HG02970 (cell line): ENCODE measurements around the gene SULT1B1.

Experiments
- ATAC-seq: cut with Tn5 transposase; IDR thresholded peaks from one replicate; pipeline ENCODE4 v1.9.1; 2021; ENCODE audit warnings: mild to moderate bottlenecking, moderate library complexity, moderate number of reproducible peaks; ENCODE audit not compliant: unreplicated experiment, low FRiP score

Gene SULT1B1

DNA sequence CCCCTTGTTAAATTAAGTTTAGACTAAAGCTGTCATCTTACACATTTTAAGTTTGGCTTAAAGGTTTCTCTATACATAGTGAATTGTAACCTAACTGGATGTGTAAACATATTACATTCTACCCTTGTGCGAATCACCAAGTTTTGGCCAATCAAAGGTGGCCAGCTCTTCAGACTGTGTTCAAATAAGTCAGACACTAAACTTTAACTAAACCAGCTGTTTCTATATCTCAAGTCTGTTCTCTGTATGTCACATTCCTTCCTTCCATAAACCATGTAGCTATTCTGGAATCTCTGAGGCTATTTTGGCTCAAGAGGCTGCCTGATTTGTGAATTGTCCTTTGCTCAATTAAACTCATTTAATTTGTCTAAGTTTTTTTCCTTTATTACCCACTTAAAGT lies 6.7 kb downstream of the SULT1B1 start:
- ATAC-seq, result no peak

DNA sequence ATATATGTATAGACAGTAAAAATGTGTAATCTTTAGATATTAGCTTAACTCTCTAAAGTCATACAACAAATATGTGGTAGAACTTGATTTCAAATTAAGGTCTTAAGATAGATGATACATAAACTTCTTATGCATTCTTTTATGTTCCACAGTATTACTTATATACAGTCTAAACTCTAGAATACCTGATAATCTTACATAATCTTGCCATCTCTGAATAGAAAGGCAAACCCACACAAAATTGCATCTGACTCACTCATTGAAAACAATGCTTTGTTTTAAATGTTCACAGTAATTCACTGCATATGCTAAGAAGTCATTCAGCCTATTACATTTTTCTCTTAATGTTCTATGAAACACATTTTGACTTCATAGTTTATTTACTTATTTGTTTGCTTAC lies 10.1 kb downstream of the SULT1B1 start:
- ATAC-seq, result no peak

DNA sequence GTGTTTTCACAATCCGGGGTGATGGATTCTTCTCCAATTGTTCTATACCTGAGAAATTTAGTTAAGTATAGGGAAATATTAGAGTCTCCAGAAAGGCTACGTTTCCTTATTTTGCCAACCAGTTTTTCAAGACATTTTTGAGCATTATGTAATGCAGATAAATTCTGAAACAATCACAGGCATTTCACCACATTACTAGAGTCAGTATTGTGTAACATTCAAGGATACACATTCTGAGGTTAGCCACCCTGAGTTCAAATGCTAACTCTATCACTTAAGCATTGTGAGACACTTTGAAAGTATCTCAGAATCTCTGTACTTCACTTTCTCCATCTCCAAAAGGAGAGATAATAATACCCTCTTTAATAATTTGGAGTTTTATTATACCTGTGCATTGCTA lies 10.6 kb downstream of the SULT1B1 start:
- no peak for ATAC-seq

DNA sequence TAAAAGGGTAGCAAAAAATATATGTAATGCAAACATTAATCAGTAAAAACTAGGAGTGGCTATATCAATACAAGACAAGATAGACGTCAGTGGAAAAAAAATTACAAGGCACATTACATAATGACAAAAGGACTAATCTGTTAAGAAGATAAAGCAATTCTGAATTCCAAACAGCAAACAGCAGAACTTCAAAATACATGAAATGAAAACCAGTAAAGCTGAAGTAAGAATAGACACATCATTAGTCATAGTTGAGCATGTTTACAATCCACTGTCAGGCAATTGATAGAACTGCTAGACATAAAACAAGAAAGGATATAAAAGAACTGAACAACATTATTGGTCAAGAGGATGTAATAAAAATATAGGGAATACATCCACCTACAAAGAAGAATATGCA lies 12.2 kb downstream of the SULT1B1 start:
- no peak for ATAC-seq

DNA sequence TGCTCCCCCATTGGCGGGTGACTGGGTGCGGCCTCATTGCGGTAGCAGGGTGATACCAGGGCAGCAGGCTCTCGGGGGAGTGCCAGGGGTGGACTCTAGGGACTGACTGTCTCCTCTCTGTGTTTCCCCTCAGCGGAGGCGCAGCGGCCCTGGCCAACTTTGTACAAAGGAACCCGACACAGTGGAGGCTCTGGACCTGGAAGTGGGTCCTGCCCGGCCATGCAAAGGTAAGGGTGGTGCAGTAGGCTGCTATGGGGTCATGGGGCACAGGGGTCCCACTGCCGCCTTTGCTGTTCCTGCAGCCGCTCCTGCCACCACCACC lies 16.3 kb downstream of the SULT1B1 start:
- no peak for ATAC-seq

DNA sequence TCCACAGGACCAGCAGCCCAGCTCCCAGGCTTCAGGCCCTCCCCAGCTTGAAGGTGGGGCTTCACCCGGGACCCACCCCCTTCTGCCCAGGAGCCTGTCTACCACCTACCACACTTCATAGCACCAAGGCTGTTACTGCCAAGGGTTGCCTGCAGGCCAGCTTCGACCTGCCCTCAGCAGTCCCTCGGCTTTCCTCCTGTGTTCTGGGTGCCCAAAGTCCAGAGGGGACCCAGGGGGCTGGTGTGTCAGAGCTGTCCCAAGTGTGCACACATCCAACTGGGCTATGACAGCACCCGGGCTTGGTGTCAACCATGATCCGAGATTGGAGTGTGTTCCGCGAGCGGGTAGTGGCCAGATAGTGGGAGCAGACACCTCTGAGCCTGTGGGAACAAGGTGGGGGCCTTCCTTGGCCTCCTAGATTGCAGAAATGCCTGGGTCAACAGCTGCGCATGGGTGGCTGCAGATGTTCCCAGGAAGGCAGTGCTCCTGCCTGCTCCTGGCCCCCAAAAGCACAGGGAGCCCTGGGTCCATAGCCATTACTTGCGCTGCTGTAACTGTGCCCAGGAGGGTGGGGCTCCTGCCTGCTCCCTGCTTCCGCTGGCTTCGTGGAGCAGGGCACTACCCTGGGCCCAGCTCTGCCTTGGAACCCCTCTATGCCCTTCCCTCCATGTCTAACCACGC lies 16.8 kb downstream of the SULT1B1 start:
- ATAC-seq, result no peak

DNA sequence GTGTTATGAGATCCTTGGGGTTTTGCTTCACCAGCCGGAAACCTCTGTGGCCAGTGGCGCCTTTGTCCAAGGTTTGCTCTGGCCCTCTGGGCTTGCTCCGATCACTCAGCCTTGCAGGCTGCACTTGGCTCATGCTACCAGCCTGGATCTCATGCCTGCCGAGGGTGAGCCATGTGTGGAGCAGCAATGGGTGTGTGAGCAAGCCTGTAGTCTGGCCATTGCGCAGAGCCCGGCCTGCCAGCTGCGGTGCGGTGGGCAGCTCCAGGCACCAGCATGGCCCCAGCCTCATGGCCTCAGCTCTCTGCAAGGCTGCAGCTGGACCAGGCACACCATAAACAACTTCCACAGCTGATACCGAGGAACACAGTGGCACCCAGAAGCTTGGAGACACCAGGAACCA lies 17.8 kb downstream of the SULT1B1 start:
- no peak for ATAC-seq

DNA sequence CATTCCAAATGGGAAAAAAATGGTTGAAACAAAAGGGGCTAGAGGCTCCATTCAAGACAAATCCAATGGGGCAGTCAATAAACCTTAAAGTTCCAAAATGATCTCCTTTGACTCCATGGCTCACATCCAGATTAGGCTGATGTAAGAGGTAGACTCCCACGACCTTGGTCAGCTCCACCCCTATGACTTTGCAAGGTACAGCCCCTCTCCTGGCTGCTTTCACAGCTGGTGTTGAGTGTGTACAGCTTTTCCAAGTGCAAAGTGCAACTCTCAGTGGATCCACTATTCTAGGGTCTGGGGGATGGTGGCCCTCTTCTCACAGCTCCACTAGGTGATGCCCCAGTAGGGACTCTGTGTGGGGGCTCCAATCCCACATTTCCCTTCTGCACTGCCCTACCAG lies 21.5 kb downstream of the SULT1B1 start:
- no peak for ATAC-seq

DNA sequence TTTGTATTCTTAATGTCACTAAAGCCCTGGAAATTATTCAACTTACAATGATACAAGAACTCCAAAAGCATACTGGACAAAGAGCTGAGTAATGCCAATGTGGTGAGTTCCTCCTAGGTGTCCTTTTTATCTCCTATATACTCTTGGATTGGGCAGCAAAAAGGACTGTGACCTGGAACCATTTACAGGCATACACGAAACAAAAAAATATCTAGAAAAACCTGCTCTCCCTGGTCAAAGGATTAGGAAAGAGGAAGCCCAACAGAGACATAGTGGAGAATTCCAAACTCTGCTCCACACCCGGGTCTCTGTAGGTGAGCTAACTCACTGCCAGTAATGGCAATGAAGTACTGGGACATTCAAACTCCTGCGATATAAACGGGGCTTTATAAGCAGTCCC lies 25.3 kb downstream of the SULT1B1 start:
- no peak for ATAC-seq

DNA sequence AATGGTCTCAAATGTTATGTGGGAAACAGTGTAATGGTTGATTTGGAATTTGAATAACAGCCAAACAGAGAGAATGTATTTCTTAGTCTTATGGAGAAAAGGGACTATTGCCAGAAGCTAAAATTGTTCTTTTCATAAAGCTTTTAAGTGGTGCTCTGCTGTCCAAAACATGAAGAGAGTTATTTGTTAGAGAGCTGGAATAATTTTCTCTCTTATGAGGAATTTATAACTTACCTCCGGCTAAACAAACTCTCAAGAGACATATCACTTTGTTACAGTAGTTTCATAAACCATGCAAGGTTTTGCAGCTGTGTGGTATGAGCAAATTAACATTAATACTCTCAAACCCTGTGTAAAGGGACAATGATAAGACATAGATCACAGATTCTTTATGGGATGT lies 28.6 kb downstream of the SULT1B1 start:
- ATAC-seq, result no peak

DNA sequence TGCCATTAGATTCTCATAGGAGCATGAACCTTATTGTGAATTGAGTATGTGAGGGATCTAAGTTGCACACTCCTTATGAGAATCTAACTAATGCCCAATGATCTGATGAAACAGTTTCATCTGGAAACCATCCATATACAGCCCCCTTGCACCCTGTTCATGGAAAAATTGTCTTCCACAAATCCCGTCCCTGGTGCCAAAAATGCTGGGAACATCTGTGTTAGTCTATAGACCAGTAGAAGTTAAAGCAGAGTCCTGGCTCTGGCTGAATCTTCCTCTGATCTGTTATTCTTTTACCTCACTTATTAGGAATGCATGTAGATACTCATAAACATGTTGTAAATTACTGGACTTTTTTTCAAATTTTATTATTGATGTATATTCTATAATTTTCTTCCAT lies 29.2 kb downstream of the SULT1B1 start:
- no peak for ATAC-seq

DNA sequence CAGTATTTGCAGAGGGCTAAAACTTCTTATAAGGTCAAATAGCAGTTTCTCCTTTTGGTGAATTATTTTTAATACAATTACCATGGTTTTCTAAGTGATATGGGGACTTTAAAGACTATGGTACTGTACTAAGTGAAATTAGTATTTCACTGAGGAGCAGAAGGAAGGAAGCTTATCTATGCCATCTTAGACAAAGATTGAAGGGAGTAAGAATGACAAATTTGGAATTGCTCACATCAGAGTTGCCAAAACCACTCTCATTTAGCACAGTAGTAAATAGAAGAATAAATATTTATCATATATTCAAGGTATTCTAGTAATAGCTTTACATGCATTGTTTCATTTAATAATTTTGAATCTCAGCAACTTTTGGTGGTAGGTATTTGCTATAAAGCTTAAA lies 30.4 kb downstream of the SULT1B1 start:
- no peak for ATAC-seq

DNA sequence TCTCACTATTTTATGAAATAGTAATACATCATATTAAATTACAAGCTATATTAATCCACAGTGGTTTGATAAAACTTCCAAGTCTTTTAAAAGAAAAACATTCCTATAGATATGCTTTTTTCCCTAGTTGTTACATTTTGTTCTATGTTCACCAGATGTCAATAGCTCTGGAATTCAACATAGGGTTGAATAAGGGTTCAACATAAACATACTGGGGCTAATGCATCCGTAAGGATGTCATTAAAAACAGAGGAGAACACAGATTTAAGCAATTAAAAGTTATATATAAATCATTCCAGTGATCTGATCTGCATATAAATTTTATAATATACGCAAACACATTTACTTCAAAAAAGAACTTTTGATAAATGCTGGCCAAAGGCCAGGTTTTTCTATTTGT lies 32.5 kb downstream of the SULT1B1 start:
- no peak for ATAC-seq

DNA sequence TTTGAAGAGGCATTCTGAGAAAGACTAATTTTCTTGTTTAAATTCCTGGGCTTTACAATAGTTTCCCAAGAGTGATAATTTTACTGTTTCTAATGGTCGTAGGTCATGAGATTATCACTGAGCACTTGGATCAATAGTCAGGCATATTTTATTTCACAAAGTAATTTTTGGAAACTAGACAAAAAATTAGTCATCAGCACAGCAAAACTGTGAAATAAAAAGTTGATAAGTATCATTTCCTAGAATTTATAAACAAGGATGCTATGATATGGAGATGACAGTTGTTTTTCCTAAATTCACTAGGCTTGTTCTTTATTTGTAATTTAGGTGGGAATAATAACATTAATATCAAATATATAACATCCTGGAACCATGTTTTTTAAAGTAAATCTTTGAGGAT lies 33.0 kb downstream of the SULT1B1 start:
- no peak for ATAC-seq

DNA sequence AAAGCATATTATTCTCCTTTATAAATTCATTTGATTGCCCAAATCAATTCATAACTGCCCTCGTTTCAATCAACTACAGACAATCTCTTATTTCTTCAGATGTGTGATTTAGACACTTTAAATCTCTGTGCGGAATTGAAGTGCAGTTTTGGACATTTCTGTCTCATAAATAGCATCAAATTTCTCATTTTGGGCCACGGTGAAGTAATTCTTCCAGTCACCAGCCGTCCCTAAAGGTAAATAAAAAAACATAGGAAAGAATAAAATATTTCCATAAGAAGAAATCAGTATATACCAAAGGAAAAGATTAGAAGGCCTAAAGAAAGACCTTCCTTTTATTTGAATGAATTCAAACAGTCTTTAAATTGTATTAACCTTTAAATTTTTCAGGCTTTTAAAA lies 33.4 kb downstream of the SULT1B1 start:
- ATAC-seq, result no peak

DNA sequence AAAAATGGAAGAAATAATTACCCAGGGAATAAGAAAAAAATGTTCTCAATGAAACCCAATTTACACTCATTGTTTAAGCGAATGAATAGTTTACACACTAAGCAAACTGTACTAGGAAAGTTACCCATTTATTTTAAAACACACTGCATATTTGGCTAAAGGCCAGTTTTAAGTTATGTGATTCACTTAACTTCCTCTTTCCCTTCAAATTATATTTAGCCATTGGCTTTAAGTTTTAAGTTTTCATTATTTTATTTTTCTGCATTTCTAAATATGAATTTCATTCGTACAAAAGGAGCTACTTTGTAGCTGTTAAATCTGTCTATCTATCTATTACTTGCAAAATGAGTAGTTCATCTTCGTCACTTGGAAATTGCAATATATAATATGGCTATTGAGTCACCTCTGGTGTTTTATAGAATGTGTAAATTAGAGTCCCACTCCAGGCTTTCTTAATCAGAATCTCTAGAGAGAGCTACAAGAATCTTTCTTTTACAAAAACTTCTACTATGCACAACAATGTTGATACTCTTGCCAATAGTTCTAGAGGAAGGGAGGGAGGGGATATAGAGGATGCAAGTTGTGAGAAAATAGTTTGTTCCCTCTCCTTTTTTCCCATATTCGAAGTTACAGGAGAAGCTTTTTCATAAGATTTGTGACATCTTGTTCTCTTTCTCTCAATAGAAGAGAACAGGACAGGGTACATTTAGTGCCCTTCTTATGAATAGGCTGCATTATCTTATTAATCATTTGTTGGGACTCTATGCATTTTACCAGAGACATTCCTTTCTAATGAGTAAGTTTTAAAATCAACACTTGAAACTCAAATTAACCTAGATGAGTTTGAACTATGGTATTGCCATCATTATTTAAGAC lies 41.8 kb downstream of the SULT1B1 start:
- no peak for ATAC-seq

DNA sequence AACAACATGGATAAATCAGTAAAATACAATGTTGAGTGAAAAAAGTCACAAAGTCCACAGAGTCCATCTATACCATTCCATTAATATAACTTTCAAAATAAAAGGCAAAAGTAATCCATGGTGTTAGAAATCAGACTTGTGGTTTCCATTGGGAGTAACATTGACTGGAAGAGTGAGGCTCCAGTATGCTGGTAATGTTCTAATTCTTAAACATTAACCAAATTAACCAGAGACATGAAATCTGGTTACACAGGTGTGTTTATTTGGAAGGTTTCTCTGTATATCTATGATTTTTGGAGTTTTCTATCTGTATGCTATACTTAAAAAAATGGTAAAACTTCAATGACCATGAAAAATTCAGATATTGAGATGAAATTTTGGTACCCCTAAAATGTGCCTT lies 42.6 kb downstream of the SULT1B1 start:
- no peak for ATAC-seq

DNA sequence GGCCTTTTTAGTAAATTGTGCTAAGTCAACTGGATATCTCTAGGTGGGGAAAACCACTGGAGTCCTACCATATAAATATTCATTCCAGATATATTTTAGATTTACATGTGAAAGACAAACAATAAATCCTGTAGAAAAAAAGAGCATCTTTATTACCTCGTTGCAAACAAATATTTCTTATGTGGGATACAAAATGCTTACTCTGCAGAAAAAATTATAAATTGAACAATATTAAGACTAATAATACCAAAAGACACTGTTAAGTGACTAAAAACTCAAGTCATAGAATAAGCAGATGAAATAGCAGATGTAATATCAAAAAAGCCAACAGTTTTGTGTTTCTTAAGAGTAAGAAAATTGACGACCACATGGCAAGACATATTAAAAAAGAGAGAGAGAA lies 43.8 kb downstream of the SULT1B1 start:
- no peak for ATAC-seq

DNA sequence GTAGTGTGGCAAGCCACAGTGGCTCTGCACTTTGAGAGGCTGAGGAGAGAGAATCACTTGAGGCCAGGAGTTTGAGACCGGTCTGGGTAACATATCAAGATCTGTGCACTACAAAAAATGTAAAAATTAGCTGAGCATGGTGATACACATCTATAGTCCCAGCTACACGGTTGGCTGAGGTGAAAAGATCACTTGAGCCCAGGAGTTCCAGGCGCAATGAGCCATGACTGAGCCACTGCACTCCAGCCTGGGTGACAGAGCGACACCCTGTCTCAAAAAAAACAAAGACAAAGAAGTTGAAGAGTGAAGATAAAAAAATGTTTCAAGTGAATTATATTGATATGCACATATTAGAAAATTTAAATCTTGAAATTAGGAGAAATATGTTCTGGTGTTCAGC lies 46.3 kb downstream of the SULT1B1 start:
- no peak for ATAC-seq

DNA sequence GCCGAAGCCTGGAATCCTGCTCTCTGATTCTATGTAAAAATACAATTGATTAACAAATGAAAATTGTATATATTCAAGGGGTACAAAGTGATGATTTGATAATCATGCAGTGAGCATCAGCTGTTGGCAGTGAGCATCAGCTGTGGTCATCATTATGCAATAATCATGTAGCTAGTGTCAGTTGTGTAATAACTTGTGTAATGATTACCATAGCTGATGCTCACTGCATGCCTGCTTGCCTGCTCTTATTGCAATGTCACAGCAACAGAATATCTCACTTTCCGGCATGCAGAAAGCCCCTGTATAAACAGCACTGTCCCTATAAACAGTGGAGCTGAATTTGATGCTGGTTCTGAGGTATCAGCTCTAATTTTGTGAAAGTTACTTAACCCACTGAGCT lies 46.8 kb downstream of the SULT1B1 start:
- no peak for ATAC-seq

DNA sequence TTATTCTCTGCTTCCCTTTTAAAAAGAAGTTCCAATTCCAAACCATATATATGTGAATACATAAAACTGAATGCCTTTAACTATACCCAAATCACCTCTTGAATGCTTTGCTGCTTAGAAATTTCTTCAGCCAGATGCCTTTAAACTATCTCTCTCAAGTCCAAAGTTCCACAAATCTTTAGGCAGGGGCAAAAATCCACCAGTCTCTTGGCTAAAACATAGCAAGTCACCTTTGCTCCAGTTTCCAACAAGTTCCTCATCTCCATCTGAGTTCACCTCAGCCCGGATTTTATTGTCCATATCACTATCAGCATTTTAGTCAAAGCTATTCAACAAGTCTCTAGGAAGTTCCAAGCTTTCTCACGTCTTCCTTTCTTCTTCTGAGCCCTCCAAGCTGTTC lies 49.8 kb downstream of the SULT1B1 start:
- ATAC-seq, result no peak

DNA sequence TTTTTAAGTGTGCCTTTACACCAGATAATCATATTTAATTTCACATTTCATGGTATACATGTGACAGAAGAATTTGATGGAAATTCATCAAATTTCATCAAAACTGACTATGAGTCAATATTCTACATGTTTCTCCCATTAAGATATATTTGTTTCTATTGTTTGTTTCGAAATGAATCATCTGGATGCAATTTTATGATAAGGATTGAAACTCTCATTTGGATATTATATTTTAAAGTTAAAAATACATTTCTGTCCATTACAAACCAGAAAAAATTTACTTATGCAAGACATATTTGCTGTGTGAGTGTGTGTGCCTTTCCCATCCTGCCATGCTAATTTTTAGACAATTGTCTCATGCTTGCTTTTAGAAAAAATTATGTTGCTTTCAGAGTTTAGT lies 52.2 kb downstream of the SULT1B1 start:
- ATAC-seq, result no peak
